ENCODE results near the gene CEP85. TPM values are rescaled to one million over a fixed set of nuclear protein-coding genes. Genes with fewer than 3 reads are reported as not detected.
A peak's percentile ranks its signal among the peaks of the same experiment; 100 is the strongest.

Gene CEP85
- total and polyA plus RNA-seq, 9 of the 15 experiments (the other 6 are each of a cell fraction or from before 2014, with no cell fraction given), result 42.1 to 140 (median 92.6) TPM

- peak in 1 of 2 experiments; percentile 29; a peak in 1 of 4 replicates for TF ChIP-seq KDM1A (IDR thresholded peaks at IDR 0.05)
- TF ChIP-seq TFE3 (CRISPR knock-in tag; IDR thresholded peaks at IDR 0.05), result peak; percentile 24; the same call in 1 of the 2 replicates
- peak; percentile 76; the same call in 1 of the 2 replicates for TF ChIP-seq ZNF263 (CRISPR knock-in tag; IDR thresholded peaks at IDR 0.05; ENCODE audit: borderline replicate concordance)
- no peak for TF ChIP-seq ZC3H8 (IDR thresholded peaks at IDR 0.05)
- TF ChIP-seq PHTF2 (CRISPR knock-in tag; IDR thresholded peaks at IDR 0.05), result no peak
- TF ChIP-seq WHSC1 (IDR thresholded peaks at IDR 0.05; ENCODE audit: low read length), result no peak
- no peak for TF ChIP-seq RBM34 (IDR thresholded peaks at IDR 0.05; ENCODE audit: borderline replicate concordance, insufficient read depth, low read length)
- TF ChIP-seq ELK3 (CRISPR knock-in tag; IDR thresholded peaks at IDR 0.05), result no peak
- peak; percentile 27; the same call in 1 of the 2 replicates for TF ChIP-seq ETV1 (tag; conservative IDR thresholded peaks at IDR 0.05; ENCODE audit: low read depth)
- TF ChIP-seq TBP (optimal IDR thresholded peaks at IDR 0.05; ENCODE audit: low read depth, low read length), result peak; percentile 64
- peak in 1 of 2 experiments; percentile 100; a peak in 3 of 4 replicates for TF ChIP-seq HDAC1 (IDR thresholded peaks at IDR 0.05)
- TF ChIP-seq CTCF (IDR thresholded peaks at IDR 0.05 in 2 of 3, conservative IDR thresholded peaks at IDR 0.05 in 1 of 3; ENCODE audit: insufficient read depth in 2 of 3, low read depth in 1 of 3, low read length in 3 of 3), result peak in 1 of 3 experiments; percentile 17; a peak in 1 of 6 replicates
- peak; percentile 62 for TF ChIP-seq RB1 (IDR thresholded peaks at IDR 0.05; ENCODE audit: low read depth)
- no peak for TF ChIP-seq ATF1 (CRISPR knock-in tag; IDR thresholded peaks at IDR 0.05)
- TF ChIP-seq ATF1 (tag; IDR thresholded peaks at IDR 0.05), result peak; percentile 74
- TF ChIP-seq, protein P1, sequence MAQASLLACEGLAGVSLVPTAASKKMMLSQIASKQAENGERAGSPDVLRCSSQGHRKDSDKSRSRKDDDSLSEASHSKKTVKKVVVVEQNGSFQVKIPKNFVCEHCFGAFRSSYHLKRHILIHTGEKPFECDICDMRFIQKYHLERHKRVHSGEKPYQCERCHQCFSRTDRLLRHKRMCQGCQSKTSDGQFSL (CRISPR knock-in tag; IDR thresholded peaks at IDR 0.05), result peak; percentile 26; the same call in 1 of the 2 replicates
- TF ChIP-seq, protein P1 (tag; IDR thresholded peaks at IDR 0.05), result peak in 1 of 2 experiments; percentile 96; a peak in 2 of 4 replicates
- TF ChIP-seq ZNF511 (CRISPR knock-in tag; IDR thresholded peaks at IDR 0.05), result no peak
- TF ChIP-seq FOXP1 (CRISPR knock-in tag; IDR thresholded peaks at IDR 0.05), result no peak
- TF ChIP-seq GABPB2 (CRISPR knock-in tag; conservative IDR thresholded peaks at IDR 0.05), result no peak
- peak; percentile 81 for TF ChIP-seq POLR2G (IDR thresholded peaks at IDR 0.05; ENCODE audit: low read depth, low read length)
- TF ChIP-seq CAMTA2 (CRISPR knock-in tag; conservative IDR thresholded peaks at IDR 0.05), result no peak
Observed at GRCh38 chr1:26306290-26307229, 72.6 kb downstream of the CEP85 start, which contains the start of gene UBXN11 (continued).

All from K562 (cell line).